CD4-positive, alpha-beta T cell treated with Interferon gamma for 1 hour (primary cell): ENCODE results near the gene GLIS1.

Experiments used
- DNase-seq: peaks from one replicate; pipeline ENCODE4 v3.0.0-alpha.2; 2020

GLIS1 gene

DNA sequence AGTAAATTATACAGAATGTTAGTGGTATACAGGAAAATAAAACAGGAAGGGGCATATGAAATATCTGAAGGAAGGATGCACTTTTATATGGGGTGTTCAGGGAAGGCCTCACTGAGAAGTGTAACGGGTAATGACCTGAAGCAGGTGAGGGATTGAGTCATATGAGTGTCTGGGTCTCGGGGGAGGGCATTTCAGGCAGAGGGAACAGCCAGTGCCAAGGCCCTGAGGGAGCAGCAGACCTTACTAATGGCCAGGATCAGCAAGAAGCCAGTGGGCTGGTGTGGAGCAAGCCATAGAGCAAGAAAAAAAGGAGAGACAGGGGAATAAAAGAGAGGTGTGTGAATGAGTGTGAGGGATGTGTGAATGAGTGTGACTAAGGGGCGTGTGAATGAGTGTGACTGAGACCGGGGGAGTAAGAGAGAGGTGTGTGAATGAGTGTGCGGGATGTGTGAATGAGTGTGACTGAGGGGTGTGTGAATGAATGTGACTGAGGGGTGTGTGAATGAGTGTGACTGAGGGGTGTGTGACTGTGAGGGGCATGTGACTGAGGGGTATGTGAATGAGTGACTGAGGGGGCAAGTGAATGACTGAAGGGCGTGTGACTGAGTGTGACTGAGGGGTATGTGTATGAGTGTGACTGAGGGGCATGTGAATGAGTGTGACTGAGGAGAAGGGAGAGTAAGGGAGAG lies 107.2 kb downstream of the GLIS1 start:
- DNase-seq = no peak

DNA sequence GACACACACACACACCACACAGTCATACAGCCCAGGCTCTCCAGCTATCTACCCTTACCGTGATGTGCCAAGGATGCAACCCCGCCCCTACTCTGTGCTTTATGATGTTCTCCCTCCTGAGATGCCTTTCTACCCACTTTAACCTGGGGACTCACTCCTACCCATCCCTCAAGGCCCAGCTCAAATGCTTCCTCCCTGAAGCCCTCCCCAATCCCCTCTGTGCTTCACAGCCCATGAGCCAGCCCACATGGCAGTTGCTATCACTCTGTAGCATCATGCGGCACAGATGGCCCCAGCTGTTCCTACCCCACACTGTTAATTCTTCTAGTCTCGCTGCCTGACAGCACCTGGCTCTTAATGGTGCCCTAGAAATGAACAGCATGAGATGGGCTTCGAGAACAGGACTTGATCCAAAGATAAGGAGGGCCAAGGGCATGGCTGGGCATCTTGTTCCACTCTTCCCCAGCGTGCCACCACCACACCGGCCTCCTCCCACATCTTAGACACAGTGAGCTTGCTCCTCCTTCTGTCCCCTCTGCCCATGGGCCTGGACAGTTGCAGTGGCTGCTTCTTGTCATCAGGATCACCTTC lies 109.8 kb downstream of the GLIS1 start:
- DNase-seq = no peak

DNA sequence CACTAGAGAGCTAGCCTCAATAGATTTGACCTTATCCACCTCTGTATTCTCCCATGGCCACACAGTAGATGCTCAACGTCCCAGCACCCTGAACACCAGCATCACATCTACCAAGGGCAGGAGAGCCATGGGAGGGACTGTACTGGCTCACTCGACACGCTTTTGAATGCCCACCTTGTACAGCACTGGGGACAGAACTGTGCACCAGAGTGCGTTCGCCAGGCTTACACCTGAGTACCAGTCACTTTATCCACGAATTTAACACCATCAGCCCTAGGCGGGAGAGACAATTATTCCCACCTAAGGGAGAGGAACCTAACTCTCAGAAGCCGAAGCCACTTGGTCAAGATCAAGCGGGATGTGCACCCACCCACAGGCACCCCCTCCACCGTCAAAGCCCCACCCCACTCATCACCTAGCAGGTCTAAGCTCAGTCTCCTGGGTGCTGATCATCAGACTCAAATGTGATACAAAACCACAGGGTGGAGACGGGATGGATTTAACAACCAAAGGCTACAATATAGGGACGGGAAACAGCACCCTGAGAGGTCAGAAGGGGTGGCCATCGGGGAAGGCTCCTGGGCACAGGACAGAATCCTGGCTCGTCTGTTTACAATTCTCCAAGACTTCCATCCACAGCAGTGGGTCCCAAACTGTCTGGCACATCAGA lies 110.5 kb downstream of the GLIS1 start:
- no peak for DNase-seq

DNA sequence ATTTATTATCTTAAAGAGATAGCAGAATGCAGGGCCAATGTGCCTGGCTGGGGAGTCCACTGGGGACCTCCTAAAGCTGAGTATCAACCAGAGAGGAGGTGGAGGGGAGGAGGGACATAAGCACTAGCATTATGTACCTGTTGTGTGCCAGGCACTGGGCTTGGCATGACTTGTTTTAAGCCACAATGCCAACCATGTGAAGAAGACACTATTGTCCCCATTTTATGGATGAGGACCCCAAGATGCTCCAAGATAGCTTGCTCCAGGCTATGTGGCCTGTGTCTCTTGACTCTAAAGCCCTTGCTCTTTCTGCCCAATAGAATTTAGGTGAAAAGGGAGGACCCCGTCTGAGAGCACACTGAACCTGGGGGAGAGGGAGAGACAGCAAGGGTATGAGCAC lies 111.3 kb downstream of the GLIS1 start:
- no peak for DNase-seq

DNA sequence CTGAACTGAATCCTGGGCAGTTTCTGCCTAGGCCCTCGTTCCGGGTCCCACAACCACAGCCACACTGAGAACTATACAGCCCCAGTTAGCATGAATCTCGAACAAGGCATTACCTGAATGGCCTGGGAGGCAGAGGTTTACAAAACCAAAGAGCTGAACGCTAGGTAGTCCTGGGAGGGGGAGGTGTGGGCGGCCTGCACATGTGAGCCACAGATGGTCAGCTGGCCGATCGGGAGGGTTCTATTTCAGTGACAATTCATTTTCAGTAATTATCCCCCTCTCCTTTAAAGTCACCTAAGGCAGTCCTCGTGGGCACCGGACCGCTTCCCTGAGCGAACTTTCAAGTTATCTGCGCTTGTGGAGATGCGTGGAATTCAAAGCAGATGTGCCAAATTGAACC lies 111.9 kb downstream of the GLIS1 start:
- no peak for DNase-seq

DNA sequence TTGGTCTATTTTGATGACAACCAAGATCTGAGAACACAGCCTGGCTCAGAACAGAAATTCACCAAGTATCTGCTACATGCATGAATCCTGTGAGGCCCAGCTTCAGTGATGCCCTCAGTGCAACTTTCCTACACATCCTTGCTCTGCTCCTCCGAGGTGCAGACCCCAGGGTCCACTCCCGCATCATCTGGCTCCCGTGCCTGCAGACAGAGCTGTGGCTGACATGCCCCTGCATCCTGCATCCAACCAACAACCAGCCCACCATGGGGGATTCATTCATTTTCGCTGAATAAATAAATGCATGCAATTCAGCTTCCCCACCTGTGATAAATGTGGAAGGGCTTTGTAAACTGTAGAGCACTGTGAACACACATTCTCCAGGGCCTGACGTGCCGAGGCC lies 112.3 kb downstream of the GLIS1 start:
- no peak for DNase-seq

DNA sequence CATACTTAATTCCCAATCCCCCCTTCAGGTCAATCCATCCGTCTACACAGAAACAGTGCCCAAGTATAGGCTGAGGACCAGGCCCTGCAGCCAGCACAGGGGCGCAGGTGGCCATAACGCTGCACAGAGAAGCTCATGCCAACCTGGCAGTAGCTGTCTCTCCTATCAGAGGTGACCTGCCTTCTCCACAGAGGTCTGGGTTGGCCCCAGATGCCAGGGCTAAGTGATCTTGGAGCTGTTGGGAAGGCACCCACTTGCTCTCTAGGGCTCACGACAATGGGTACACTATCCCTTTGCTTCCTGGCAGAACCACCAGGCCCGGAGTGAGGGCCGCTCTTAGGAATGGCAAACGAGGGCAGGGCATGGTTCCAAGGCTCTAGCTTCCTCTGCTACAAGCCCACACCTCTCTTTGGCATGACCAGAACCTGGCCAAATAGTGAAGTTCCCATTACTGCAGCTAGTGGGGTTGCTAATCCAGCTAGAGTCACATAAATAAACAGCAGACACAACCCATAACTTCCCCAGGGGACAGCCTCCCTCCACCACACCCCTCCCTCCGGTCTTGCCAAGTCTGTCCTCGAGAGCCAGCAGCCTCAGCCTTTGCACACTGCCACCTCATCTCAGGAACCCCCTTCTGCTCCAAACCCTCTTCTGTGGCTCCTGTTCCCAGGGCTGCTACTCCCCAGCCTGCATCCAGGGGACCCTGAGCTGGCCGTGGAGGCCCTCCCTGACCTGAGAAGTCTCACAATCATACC lies 113.0 kb downstream of the GLIS1 start:
- no peak for DNase-seq

DNA sequence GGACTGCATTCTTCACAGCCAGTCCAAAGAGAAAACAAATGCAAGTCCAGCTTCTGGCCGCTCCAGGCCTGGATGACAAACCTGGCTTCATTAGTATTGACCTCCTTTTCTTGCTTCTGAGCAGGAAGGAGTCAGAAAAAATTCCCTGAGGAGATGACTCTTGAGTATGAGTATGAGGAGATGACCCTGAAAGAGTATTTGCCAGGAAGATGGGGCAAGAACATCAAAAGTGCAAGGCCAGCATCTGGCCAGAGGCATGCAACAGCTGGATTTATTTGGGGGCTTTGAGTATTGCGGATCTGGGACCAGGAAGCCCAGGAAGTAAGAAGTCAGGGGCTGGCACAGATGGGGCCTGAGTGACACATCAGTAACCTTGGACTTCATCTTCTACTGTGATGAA lies 113.9 kb downstream of the GLIS1 start:
- DNase-seq = no peak

DNA sequence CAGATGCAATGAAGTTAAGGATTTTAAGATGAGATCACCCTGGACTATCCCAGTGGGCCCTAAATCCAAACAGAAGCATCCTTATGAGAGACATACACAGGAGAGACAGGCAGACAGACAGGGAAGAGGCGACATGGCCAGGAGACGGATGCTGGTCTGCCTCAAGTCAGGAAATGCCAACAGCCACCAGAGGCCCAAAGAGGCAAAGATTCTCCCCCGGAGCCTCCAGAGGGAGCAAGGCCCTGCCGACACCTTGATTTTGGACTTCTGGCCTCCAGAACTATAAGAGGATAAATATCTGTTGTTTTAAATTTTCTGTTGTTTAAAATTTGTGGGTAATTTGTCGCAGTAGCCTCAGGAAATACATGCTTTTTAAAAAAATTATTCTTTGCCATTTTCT lies 116.4 kb downstream of the GLIS1 start:
- DNase-seq = no peak

DNA sequence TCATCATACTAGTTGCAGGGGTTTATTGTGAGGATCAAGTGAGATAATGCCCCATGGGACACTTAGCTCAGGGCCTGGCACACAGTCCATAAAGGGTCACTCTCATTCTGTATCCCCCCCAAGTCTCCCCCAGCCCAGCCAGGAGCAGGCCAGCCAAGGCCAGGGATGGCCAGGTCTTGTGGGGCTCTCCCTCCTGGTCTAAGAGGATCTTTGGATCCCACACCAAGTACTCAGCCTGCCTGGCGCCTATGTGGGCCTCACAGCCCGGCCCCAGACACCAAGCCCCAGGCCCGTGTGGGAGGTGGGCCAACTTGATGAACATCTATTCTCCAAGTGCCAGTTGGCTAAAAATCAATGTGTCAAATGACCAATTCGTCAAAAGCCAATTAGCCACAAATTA lies 117.8 kb downstream of the GLIS1 start:
- no peak for DNase-seq

DNA sequence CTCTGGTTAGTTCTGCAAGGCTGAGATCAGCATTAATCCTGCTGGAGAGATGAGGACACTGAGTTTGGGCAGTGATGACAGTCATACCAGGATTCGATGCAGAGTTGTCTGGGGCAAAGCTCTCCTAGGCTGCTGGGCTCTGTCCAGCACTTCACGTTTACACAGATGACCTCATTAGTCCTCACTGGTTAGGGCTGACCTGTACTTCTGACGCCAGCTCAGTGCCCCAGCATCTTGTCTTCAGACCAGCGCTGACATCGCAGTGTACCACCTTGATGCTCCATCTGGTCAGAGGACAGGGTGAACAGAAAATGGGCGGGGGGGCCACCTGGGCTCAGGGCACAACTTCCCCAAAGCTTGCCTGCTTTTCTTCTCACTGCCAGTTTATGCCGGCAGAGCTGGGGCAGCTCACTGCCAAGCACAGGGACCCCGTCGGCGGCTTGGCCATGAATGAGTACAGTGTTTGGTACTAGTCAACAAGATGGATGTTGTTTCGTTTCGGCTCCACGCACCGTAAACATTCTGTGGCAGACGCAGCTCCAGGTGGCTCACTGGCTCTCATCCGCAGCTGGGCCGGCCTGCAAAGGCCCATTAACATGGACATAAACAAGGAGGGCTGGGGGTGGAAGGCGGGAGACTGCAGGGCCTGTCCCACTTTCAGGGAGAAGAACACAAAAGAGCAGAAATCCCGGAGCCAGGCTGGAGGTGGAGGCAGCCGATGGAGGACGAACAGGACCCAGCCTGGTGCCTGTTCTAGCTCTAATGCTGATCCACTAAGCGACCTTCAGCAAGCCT lies 118.7 kb downstream of the GLIS1 start:
- DNase-seq = no peak

DNA sequence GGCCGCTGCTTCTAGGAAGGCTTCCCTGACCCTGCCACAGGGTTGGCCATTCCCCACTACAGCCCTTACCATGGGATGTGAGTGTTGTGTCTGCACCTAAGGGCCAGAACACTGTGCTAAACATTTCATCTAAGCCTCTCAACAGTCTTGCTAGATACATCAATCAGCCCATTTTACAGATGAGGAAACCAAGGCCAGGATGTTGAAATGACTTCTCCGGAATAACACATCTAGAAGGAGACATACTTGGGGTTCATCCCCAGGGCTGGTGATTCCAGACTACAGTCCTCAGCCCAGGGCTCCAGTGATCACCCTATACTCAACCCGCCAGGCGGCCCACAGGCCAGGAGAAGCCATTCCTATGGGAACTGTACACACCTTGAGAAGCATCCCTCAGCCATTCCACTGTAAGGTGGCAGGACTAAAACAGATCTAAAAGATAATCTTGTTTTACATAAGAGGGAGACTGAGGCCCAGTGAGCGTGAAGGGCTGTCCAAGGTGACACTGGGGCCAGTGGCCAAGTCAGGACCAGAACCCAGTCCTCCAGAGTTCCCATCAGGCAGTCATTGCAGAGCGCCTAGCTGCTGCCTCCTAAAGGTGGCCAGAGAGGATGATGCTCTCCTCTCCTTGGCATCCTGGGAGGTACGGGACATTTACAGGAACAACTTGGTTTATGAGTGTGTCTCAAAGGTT lies 119.5 kb downstream of the GLIS1 start:
- no peak for DNase-seq

DNA sequence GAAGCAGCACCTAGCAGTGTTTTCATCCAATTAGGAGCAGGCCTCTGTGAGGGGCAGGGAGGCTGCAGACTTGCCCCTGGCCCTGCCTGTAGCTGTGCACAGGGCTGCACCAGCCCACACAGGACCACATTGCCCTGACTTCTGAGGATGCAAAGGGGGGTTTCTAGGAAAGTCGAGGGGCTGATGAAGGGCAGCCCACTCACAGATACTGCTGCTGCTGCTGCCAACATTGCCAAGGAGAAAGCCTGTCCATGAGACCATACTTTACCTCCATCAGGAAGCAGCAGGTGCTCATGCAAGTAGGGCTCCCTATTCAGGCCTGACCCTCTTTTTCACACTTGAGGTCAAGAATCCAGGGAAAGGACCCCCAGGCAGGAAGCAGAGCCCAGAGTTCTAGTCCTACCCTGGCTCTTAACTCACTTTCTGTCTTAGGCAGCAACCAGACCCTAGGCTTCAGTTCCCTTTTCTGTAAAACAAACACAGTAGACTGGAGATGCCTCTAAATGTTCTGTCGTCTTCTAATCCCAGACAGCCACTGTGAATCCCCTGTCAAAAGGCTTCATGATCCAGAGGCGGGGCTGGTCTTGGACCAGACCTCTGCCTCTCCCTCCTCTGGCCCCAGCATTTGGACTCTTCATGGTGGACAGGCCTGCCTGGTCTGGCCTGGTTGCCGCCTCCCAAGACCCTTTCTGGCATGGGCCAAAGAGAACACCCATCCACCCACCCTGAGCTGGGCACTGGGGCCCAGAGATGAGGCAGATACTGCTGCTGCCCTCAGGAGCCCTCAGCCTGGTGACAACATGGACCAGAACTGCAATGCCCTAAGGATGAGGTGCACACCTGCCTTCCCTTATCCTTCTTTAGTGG lies 120.2 kb downstream of the GLIS1 start:
- no peak for DNase-seq

DNA sequence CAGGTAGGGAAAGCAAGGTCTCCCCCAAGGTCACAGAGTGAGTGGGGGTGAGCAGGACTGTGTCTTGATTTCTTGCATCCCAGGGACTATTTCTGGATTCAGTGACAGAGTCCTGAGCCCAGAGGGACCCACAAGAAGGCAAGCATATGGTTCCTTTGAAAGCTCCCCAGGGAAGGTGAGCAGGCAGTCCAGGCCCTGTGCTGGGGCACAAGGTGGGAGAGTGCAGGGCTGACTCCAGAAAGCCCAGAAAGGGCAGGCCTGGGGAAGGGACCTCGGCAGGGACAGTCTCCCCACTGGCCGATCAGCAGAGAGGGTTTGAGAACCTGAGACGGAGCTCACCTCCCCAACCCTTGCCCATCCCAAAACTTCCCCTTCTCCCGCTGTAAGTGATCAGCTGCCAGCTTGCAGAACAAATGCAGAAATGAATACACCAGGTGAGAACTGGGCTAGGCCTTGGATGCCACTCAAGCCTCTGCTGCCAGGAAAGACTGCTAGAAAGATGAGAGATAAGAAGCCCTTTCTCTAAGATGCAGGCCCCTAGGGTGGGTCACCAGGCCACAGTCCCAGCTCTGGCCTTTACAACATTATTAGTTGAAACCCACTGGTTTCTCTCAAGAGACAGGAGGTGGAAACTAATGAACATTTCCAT lies 121.0 kb downstream of the GLIS1 start:
- no peak for DNase-seq

DNA sequence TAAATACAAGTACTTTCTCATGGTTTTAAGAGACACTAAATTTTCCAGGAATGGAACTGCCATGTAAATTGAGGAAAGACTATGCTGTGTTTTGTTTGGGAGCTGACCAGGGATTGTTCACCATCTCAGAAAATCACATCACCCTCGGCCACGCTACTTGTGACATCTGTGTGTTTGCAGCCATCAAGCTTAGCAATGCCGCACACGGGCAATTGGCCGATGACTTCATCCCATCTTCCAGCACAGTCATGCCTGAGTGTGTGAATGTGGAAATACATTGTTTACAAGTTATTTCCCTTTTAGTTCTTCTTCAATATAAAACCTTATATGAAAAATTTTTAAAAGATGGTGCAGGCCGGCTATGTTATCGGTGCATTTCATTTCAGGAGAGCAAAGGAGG lies 121.6 kb downstream of the GLIS1 start:
- no peak for DNase-seq

DNA sequence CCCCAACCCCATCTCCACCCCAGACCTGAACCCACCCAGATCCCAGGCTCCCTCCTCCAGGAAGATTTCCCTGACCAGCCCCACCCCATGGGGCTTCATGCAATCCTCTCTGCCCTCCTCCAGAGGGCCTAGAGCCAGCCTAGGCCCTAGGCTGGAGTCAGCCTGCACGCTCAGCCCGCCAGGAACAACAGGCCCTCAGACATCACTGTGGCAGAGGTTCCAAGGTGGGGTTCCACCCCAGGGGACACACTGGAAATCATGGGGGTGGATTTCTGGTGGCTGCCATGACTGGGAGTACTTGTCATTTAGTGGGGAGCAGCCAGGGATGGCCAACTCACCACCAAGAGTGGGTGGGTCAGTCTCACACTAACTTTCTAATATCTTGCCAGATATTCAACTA lies 122.0 kb downstream of the GLIS1 start:
- DNase-seq = no peak

DNA sequence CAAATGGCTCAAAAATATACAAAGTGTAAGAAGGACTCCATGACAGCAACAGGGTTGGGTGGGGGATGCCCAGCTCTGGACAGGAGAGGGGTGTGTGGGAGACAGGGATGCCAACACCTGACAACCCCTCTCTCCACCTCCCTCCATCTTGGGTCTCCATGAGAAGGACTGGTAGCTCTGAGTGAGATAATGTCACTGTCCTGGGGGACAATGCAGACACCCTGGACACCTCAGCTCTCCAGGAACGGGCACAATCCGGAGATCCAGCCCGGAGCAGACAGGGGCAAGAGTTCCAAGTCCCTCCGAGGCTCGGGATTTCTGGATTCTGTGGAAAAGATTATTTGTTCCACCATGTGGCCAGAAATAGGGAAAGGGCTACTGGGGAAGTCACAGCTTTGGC lies 122.5 kb downstream of the GLIS1 start:
- no peak for DNase-seq

DNA sequence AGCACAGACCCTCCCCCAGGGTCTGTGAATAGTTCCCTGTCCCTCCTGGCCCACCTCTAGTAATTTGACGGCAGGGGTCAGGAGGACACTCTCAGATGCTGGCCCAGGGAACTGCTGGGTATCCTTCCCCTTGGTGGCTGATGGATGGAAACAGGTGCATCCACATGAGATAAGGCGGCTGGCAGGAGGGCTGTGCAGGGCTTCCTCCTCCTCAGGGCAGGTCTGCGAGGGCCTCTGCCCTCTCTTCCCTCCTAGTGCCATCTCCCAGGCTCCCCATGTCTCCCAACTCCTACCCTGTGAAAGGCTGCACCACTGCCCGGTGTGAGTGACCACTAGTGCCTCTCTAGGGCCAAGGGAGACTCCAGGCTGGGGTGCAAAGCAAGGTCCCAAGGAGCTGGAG lies 123.9 kb downstream of the GLIS1 start:
- DNase-seq = no peak

DNA sequence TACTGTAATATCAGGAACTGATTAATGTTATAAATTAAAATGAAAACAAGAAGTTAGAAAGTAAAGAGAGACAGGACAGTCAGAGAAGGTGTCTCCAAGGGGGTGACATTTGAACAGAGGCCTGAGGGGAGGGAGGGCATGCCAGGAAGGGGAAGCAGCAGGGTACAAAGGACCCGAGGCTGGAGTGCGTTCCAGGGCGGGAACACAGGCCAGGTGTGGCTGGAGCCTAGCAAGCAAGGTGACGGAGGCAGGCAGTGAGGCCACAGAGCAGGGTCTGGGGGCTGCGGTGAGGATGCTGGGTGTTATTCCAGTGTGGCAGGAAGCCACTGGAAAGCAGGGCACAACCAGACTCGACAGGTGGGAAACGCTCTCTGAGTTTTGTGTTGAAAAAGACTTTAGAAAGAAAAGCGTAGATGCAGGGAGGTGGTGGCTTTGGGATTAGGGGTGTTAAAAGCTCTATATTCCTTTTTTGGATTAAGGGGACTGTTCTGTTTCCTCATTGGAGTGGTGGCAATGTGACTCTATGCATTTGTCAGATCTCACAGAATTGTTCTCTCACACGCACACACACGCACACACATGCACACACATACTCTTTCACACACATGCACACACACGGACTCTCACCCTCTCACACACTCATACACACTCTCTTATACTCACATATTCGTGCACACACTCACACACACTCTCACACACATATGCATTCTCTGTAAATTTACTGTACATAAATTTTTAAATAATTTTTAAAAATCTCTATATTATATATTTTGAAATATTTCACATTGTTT lies 124.5 kb downstream of the GLIS1 start:
- no peak for DNase-seq

DNA sequence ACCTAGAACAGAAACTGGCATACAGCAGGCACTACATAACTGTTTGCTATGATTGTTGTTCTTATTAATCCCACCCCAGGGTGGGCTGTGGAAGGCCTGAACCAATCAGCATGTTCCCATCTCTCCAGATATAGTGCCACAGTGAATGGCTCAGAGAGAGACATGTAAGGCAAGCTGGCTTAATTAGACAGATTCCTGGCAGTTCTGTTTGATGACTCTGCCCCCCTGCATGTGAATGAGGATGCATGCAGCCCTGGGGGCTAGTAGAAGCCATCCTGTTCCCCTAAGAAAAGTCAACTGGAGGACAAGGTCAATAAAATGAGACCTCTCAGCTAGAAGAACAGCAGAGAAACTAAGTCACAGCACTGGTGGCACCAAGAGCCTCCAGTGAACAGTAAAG lies 130.3 kb downstream of the GLIS1 start:
- no peak for DNase-seq
